GM19328 (cell line): ENCODE results near the gene CPED1.

Source experiments
- ATAC-seq: cut with Tn5 transposase; IDR thresholded peaks from one replicate; pipeline ENCODE4 v1.9.1; 2021; ENCODE audit warnings: mild to moderate bottlenecking, moderate library complexity; ENCODE audit not compliant: unreplicated experiment

CPED1 gene

DNA sequence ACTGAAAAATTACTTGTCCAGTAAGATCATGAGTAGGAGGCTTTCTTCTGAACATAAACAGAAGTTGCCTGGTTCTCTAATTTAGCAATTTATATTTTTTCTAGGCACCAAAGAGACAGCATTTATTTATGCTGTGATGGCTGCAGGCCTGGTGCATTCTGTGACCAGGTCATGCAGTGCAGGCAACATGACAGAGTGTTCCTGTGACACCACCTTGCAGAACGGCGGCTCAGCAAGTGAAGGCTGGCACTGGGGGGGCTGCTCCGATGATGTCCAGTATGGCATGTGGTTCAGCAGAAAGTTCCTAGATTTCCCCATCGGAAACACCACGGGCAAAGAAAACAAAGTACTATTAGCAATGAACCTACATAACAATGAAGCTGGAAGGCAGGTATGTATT lies 343.1 kb downstream of the CPED1 start:
- no peak for ATAC-seq

DNA sequence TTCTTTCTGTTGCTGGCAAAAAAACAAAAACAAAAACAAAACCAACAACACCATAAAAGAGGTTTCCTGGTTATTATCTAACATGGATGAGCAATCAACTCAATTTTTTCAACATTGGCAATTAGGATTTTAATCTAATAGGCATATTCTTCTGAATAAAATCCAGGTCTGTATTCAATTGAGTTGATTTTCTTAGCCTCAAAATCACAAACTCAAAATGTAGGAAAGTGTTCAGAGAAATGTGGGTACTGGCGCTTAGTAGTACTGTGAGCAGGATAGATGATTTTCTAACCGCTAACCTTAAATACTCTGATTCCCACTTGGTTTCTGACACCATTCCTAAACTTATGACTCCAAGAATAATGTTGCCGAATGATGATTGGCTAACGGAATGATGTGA lies 345.9 kb downstream of the CPED1 start:
- ATAC-seq, result no peak

DNA sequence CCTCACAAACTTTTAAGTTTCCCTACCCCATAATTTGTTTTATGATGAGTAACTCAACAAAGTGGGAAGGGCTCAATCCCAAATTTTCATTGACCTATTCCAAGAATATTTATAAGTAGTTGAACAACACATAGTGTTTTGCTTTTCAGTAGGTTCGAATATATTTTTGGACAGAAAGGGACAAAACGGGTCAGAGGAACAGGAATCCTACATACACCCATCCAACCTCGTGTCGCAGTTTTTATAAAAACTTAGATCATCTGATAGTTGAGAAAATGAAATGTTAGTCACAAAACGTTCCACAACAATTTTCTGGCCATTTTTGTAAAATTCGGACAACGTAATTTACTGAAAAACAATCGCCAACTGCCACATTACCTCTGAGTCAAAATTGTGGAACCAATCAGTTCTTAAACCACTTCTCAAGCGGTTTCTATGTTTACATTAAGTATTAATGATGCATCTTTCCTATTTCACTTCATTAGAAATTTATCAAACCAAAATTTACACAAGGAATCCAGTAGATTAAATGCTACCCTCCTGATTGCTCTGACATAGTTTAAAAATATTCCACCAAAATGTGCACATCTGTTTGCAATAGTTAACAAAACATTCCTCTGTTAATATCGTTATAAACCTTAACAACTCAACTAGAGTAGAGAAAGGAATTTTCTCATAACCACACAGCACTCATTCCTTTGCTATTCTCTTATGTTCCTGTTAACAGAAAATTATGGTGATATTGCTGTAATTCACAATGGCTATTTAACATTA lies 346.6 kb downstream of the CPED1 start:
- ATAC-seq, result no peak

DNA sequence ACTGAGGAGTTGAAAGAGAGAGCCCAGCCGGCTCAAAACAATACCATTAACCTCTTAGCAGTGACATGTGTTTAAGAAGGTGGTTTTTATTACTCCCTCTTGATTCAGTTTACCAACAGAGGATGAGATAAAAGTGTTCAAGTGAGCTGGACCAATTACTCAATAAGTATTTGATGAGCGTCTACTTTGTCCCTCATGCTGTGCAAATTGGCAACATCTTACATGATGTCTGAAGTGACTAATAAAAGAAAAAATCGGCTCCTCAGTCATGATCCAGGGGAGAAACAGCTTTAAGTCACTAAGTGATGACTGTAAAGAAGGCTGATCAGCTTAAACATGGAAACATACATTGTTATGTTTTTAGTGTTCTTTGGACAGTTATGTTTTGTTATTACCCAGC lies 348.1 kb downstream of the CPED1 start:
- no peak for ATAC-seq

DNA sequence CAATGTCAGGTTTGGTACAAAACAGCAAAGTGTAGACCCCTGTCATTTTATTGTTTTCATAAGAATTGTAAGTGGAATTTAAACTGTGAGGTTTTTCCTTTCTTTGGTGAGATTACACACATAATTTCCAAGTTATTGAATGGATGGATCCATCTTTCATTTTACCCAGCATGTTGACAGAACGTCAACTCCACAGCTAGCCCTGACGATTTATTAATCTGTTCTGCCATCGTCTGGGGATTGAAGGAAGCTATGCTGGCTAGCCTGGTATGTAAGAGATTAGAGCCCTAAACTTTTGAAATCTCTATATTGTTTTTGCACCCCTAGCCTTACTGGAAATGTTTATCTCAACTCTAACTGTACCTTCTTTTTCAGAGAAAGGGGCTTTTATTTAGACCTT lies 348.9 kb downstream of the CPED1 start:
- no peak for ATAC-seq

DNA sequence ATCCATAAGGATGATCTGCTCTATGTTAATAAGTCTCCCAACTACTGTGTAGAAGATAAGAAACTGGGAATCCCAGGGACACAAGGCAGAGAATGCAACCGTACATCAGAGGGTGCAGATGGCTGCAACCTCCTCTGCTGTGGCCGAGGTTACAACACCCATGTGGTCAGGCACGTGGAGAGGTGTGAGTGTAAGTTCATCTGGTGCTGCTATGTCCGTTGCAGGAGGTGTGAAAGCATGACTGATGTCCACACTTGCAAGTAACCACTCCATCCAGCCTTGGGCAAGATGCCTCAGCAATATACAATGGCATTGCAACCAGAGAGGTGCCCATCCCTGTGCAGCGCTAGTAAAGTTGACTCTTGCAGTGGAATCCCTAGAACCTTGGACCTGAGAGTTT lies 350.6 kb downstream of the CPED1 start:
- no peak for ATAC-seq

DNA sequence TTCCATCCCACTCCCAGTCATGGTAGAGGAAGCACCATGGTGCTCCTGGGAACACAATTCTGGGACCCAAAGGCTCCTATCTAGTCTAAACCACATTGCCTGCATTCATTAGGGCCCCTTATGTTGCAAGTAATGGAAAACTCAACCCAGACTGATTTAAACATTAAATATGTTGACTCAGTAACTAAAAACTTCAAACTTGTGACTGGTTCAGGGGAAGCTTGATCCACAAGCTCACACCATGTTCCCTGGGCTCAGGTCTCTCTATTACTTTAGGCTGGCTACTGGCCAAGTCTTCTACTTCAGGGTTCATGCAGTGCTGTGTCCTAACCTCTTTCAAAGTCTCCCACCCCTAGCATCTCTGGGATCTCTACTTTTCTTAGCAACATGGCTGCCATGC lies 353.4 kb downstream of the CPED1 start:
- ATAC-seq, result no peak

DNA sequence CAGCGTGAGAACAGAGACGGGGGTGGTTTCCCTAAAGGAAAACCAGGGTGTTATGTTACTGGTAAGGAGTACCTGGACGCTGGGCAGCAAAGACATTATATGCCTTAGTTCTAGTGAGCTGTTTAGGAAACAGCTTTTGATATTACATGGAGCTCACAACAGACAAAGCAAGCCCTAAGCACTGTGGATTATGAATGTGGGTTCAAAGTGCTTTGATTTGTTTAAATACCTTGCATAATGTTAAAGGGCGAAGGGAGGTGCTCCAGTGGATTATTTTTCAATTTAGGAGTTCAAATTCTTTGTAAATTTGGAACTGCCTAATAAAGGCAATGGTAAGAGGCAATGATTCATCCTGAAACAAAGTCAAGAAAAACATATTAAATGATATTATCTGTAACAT lies 354.1 kb downstream of the CPED1 start:
- ATAC-seq, result no peak

DNA sequence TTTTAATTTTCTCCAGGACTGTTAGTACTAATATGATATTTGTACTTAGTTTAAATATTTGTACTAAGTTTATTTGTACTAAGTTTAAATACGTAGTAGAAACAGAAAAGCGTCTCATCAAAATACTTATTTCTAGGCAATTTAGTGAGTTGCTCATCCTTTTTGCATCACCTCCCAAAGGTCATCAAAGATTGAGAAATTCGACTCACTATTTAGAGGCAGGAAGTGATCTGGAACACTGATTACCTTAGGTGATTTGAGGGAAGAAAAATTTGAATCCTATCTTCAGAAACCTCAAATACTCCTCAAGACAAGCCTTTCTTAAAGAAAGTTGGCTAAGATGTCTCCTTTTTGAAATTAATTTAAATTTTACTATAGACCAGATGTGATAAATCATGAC lies 354.8 kb downstream of the CPED1 start:
- ATAC-seq, result no peak

DNA sequence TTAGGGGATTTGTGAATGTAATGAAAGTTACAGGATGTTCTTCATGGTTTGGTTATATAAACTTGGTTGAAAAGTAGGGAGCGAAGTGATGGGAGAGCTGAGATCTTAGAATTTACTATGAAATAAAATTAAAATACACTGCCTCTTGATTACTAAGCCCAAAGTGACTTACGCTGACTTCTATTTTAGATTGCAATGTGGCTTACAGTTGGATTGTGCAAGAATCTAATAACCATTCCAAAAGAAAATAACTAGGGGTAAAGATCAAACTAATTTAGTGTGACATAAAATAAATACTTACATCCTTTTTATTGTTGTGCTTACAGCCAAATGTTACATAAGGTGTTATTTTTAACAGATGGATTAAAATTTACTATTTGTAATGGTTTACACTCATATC lies 355.6 kb downstream of the CPED1 start:
- no peak for ATAC-seq

DNA sequence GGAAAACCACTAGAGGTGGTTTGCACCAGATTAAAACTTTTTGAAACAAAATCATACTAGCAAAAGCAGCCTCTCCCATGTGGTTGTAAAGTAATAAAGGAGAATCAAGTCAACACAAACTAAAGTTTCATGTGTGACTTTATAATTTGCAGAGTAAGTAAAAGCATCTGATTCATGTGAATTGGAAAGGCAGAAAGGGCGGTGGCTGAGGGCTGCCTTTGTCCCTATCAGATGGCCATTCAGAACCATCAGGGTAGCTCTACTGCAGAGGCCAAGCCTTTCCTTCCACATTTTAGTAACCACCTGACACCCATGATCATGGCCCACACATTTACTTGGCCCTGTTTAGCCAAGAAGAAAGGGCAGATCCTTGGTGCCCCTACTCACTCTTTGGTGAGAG lies 356.0 kb downstream of the CPED1 start:
- no peak for ATAC-seq
